Activated gamma-delta T cell treated with Interleukin-2 at 50 U/mL for 16 hours (primary cell): ENCODE measurements around the gene NXPE2.

ENCODE experiments used
- DNase-seq: peaks from one replicate; pipeline ENCODE4 v3.0.0-alpha.2; 2020

Gene NXPE2

DNA sequence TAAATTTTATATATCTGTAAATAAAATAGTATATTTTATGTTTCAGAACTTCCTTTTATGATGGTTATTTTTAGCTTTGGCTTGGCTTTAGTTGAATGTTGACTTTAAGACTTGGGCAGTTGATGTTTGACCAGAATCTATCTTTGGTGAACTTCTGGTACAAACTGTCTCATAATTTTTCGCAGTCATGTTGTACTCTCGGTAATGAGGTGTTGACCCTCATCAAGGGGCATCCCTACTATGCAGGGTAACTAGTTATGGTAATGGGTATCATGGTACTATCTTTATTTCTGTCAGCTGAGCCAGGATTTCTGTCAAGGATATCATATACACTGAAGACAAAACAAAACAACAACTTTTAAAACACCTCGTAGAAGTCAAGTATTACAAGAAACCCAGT, 67.7 kb downstream of the NXPE2 start:
- no peak for DNase-seq
